Right atrium auricular region (tissue), 2 donors: Measurements from ENCODE around the gene SRGAP3. TPM values are rescaled to one million over a fixed set of nuclear protein-coding genes. Genes with fewer than 3 reads are reported as not detected.

ENCODE experiments used
- DNase-seq: peaks from one replicate; pipeline ENCODE4 v3.0.0-alpha.2; 2019; ENCODE audit warnings: low spot score
- H3K27ac ChIP-seq, 2 donors: fragments of 200-600 bp; sonication (generic); 1 replicate in 1 of 2; 2 replicates in 1 of 2; pipeline ENCODE4 v1.5.1; 2016 to 2019
- H3K27me3 ChIP-seq, 2 donors: fragments of 200-600 bp; sonication (generic); one replicate each; pipeline versions ENCODE4 v1.5.1 to v1.6.0; 2017 to 2019
- H3K36me3 ChIP-seq: fragments of 200-600 bp; sonication (generic); one replicate; pipeline ENCODE4 v1.5.1; 2016
- H3K4me1 ChIP-seq, 2 donors: fragments of 200-600 bp; sonication (generic); one replicate each; pipeline versions ENCODE4 v1.5.1 to v1.6.0; 2017 to 2019
- H3K4me3 ChIP-seq, 2 donors: fragments of 200-600 bp; sonication (generic); 1 replicate in 1 of 2; 2 replicates in 1 of 2; pipeline ENCODE4 v1.5.1; 2017 to 2019; ENCODE audit warnings: mild to moderate bottlenecking in 1 of 2, moderate library complexity in 1 of 2
- H3K9me3 ChIP-seq, 2 donors: fragments of 200-600 bp; sonication (generic); one replicate each; pipeline ENCODE4 v1.5.1; 2019
- CTCF ChIP-seq, 2 donors: fragments of 200-600 bp; sonication (generic); IDR thresholded peaks; one replicate each; pipeline ENCODE4 v1.5.1; 2019; ENCODE audit warnings: antibody characterized with exemption in 2 of 2
- total RNA-seq, 2 donors: library from RNA; depleted of rRNA; stranded (reverse); fragments of >200 nt; gene quantifications; one replicate each; pipeline ENCODE4 v1.1.0, GENCODE V29; 2016

SRGAP3 gene
- total RNA-seq, 2 donors from 2014 or later: 4.0 to 5.0 TPM

- TF ChIP-seq CTCF (IDR thresholded peaks at IDR 0.05): no peak
- H3K4me3 ChIP-seq: no peak overlapping the region
- no peak overlapping the region for H3K27ac ChIP-seq
- DNase-seq: no peak
- H3K9me3 ChIP-seq: no peaks in the 10 kb centered on the region
- H3K4me1 ChIP-seq: no peaks in the 10 kb centered on the region
- H3K27me3 ChIP-seq: no peaks in the 10 kb centered on the region
- no peaks in the 10 kb centered on the region for H3K36me3 ChIP-seq
Observed at GRCh38 chr3:9222956-9223639, 26.3 kb downstream of the SRGAP3 start.

GRCh38 chr3:9222049-9222448 is 27.4 kb downstream of the SRGAP3 start:
- Histone ChIP-seq H3K9me3 (no peaks in the 10 kb centered on the region), H3K4me1 (no peaks in the 10 kb centered on the region), H3K27me3 (no peaks in the 10 kb centered on the region), H3K4me3 (no peak overlapping the region), H3K36me3 (no peaks in the 10 kb centered on the region), H3K27ac (no peak overlapping the region)
- DNase-seq: no peak
- TF ChIP-seq CTCF (IDR thresholded peaks at IDR 0.05): no peak

GRCh38 chr3:9218514-9218846 is 31.0 kb downstream of the SRGAP3 start:
- DNase-seq: no peak
- Histone ChIP-seq H3K9me3 (no peaks in the 10 kb centered on the region), H3K27ac (no peak overlapping the region), H3K27me3 (no peaks in the 10 kb centered on the region), H3K4me1 (no peaks in the 10 kb centered on the region), H3K4me3 (no peak overlapping the region), H3K36me3 (no peaks in the 10 kb centered on the region)
- no peak for TF ChIP-seq CTCF (IDR thresholded peaks at IDR 0.05)

- Histone ChIP-seq H3K4me3 (no peak overlapping the region), H3K27me3 (no peaks in the 10 kb centered on the region), H3K9me3 (no peaks in the 10 kb centered on the region), H3K36me3 (no peaks in the 10 kb centered on the region), H3K4me1 (no peaks in the 10 kb centered on the region), H3K27ac (no peak overlapping the region)
- DNase-seq: no peak
- no peak for TF ChIP-seq CTCF (IDR thresholded peaks at IDR 0.05)
Observed at GRCh38 chr3:9217784-9218513, 31.5 kb downstream of the SRGAP3 start.

GRCh38 chr3:9216736-9217135 is 32.7 kb downstream of the SRGAP3 start:
- no peak for TF ChIP-seq CTCF (IDR thresholded peaks at IDR 0.05)
- Histone ChIP-seq H3K9me3 (no peaks in the 10 kb centered on the region), H3K4me3 (no peak overlapping the region), H3K36me3 (no peaks in the 10 kb centered on the region), H3K27me3 (no peaks in the 10 kb centered on the region), H3K4me1 (no peaks in the 10 kb centered on the region), H3K27ac (no peak overlapping the region)
- no peak for DNase-seq
